OCI-LY1 (cell line): Measurements from ENCODE around the gene FOXN1.

Experiments used
- CTCF ChIP-seq: fragments of 200-600 bp; sonication (generic), shearing (Covaris generic); IDR thresholded peaks from 2 replicates; pipeline ENCODE4 v1.5.1; 2017; ENCODE audit warnings: mild to moderate bottlenecking, antibody characterized with exemption, low read length, moderate library complexity, mixed read lengths
- EZH2 ChIP-seq: fragments of 200-600 bp; sonication (generic), shearing (Covaris generic); IDR thresholded peaks from 2 replicates; pipeline ENCODE4 v1.8.0; 2017; ENCODE audit warnings: borderline replicate concordance, mixed run types, mild to moderate bottlenecking, antibody characterized with exemption, low read length, moderate library complexity, mixed read lengths

- TF ChIP-seq CTCF (no peak), EZH2 (no peak)
Measured at GRCh38 chr17:28501421-28502284, 4.5 kb upstream of the FOXN1 start.
